Activated CD8-positive, alpha-beta memory T cell treated with anti-CD3 and anti-CD28 coated beads, Interleukin-2, amount 50 U/mL, for 24 hours (primary cell): ENCODE data around the gene C10orf62.
"Not testable (repeated sequence)": the region's sequence is repeated elsewhere in the genome, so short reads cannot be mapped to it uniquely, and the experiment has no call there.

Source experiments
- DNase-seq: peaks from one replicate; pipeline ENCODE4 v3.0.0-alpha.2; 2020; ENCODE audit errors: extremely low read depth

C10orf62 gene

GRCh38 chr10:97564776-97565175 lies 24.7 kb upstream of the C10orf62 start:
- no peak for DNase-seq

- DNase-seq: no peak
Measured at GRCh38 chr10:97566336-97566996, 23.1 kb upstream of the C10orf62 start.

DNA sequence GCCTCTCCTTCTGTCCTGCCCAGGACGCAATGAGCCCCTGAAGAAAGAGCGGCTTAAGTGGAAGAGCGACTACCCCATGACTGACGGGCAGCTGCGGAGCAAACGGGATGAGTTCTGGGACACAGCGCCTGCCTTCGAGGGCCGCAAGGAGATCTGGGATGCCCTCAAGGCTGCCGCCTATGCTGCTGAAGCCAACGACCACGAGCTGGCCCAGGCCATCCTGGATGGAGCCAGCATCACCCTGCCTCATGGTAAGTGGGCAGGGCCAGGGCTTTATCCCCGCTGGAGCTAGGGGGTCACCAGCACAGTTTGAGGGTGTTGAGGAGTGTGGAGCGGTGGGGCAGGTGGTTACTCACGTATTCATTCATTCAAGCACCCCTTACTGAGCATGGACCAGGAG lies 21.6 kb upstream of the C10orf62 start:
- no peak for DNase-seq

- no peak for DNase-seq
Measured at GRCh38 chr10:97570146-97570788, 19.3 kb upstream of the C10orf62 start.

GRCh38 chr10:97570789-97571471 lies 18.6 kb upstream of the C10orf62 start:
- DNase-seq: no peak

GRCh38 chr10:97571622-97572021 lies 17.9 kb upstream of the C10orf62 start:
- no peak for DNase-seq

GRCh38 chr10:97572214-97572989 lies 17.1 kb upstream of the C10orf62 start, which contains the start of gene ANKRD2:
ANKRD2 (plus strand) TSS chr10:97572779; CDS start chr10:97572789, 10 bp downstream.
- DNase-seq: peak; percentile 10

DNA sequence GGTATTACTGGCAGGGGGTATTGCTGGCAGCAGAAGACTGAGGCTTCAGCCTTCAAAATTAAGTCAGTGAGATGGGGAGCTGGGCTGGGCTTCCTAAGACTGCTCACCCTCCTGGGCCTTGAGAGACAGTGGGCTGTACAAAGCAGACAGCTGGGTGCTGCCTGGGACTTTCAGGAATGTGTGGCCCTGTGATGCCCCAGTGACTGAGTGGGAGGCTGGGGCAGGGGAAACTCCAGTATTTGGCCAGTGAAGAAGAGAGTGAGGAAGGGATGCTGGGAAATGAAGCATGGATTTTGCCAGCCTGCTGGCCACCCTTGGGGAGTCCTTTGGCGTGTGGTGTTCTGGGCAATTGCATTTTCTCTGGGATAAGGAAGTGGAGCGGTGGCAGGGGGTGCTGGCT lies 16.5 kb upstream of the C10orf62 start:
- DNase-seq: no peak

DNA sequence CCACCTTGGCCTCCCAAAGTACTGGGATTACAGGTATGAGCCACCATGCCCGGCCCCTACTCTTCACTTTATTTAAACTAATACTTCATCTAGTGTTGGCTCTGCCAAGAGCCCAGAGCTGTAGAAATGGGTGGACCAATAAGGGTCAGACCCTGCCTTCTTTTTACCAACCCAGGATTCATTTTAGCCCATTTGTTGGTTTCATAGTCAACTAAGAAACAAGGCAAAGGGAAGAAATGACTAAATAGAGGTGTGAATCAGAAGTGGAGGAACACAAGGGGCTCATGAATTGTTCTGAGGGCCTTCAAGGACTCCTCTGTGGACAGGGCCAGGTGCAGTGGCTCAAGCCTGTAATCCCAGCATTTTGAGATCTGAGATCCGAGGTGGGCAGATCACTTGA lies 15.8 kb upstream of the C10orf62 start:
- DNase-seq: no peak

- no peak for DNase-seq
Measured at GRCh38 chr10:97574374-97575126, 15.0 kb upstream of the C10orf62 start.

DNA sequence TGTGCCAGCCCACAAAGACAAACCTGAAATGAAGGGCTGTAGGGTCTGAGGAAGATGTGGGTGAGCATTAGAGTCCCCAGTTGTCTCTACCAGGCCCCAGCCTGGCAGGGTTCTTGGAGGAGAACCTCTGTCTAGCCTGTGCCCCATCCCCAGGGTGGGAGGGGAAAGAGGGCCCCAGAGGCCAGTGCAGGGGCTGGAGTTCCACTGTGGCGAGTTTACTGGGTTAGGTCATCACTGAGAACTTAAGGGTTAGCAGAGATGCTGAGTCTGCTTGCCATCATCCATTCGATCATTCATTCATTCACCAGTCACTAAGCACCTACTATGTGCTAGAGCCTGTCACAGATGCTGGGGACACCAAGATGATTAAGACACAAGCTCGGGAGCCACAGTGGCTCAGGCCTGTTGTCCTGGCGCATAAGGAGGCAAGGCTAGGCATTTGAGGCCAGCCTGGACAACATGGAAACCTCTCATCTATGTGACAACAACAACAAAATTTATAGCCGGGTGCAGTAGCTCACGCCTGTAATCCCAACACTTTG lies 14.3 kb upstream of the C10orf62 start:
- no peak for DNase-seq

GRCh38 chr10:97576487-97576886 lies 13.0 kb upstream of the C10orf62 start:
- DNase-seq: not testable (repeated sequence)

DNA sequence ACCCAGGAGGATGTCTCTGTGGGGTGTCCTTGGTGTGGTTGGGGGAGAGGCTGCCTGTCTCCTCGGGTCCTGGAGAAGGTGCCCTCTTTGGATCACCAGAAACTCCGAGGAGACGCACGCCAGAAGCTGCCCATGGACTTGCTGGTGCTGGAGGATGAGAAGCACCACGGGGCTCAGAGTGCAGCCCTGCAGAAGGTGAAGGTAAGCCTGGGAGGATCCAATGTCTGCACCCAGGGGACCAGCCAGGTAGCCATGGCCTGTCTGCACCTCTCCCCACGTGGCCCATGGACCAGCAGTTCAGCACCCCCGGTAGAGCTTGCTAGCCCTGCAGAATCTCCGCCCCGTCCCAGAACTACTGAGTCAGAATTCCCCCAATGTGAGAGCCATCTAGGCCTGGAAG lies 11.8 kb upstream of the C10orf62 start:
- no peak for DNase-seq

- no peak for DNase-seq
Measured at GRCh38 chr10:97578171-97578844, 11.2 kb upstream of the C10orf62 start.

DNA sequence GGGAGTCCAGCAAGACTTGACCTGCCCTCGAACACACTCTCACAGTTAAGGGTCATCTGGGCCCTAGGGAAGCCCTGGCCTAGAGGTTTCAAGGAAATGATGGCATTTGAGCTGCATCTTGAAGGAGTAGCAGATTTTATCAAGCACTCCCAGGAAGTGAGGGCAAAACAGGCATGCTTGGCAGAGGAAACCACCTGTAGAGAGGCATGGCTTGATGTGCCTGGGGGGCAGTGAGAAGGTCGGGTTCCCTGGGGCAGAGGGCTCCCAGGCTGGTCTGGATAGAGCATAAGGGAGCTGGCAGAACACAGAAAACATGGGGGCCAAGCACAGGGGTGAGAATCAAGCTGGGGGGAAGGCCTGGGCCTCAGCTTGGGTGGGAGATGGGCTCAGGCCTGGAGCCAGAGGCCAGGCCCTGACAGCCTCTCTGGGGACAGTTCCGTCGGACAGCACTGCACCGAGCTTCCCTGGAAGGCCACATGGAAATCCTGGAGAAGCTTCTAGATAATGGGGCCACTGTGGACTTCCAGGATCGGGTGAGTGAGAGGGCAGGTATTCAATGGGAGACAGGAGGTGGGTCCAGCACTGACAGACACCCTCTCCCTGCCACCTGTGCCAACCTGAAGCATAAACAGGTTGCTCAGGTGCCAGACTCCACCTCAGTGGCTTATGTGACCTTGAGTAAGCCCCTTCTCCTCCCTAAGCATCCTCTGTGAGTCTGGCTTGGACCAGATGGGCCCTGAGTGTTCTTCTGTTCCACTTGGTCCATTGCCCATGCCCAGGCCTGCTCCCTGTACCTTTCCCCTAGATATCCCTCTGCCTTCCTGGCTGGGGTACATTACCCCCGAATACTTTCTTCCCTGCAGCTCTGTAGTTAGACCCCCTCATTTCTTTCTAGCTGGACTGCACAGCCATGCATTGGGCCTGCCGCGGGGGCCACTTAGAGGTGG lies 8.8 kb upstream of the C10orf62 start:
- DNase-seq: no peak

- no peak for DNase-seq
Measured at GRCh38 chr10:97582169-97582568, 7.4 kb upstream of the C10orf62 start.

DNA sequence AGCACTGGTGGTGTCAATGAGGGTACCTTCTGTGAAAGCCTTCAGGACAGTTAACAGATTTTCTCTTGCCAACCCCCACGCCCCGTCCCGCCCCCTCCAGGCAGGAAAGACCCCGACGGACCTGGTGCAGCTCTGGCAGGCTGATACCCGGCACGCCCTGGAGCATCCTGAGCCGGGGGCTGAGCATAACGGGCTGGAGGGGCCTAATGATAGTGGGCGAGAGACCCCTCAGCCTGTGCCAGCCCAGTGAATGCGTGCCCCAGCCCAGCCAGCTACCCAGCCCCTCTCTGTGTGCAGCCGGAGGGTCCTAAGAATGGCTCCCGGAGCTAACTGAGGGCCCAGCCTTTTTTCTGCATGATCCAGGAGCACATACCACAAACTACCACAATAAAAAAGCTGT lies 6.0 kb upstream of the C10orf62 start:
- no peak for DNase-seq

DNA sequence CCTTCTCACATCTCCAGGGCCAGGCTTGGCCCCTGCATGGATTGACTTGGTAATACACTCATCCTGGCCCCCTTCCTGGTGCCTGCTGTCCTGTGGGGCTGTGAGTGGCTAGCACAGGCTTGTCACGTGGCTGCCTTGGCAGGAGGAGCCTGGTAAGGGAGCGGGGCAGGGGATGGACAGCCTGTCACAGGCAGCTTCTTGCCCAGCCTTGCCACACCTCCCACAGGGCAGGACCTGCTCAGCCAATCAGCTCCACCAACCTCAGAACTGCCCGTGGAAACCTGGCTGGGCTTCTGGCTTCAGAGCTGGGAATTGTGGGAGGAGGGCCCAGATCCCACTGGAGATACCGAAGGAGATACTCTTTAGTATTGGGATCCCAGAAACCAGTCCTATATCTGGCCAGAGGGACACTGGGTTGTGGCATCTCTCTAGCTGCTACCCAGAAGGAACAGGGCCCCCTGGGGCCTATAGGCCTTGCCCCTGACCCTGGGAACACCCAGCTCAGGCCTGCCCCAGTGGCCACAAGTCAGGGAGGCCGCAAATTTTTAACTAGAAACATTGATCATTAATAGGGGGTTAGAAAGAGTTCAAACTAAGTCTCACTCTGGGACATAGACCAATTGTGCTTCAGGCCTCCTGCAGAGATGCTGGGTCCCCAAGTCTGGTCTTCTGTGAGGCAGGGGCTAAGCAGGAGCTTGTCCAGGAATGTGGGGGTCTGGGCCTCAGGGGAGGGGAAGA lies 5.3 kb upstream of the C10orf62 start, which contains the start of gene HOGA1:
Gene HOGA1, plus strand, starts transcription at position 330 of the 738 bp plus-strand sequence. Its CDS starts 315 bp downstream, at position 645.
- DNase-seq: no peak
